GM13977 (cell line): ENCODE results near the gene RPS19BP1.

Source experiments
- DNase-seq: peaks from one replicate; pipeline ENCODE4 v3.0.0; 2012; ENCODE audit warnings: low spot score
- in situ Hi-C: fragments of 300-500 bp; cut with MboI; formaldehyde crosslinking; loops from one replicate; pipeline ENCODE4 v1.12.0; 2022; ENCODE audit warnings: low sequenced_read_pairs, low pct_unique_long_range_greater_than_20kb, mixed read lengths, inconsistent platforms; ENCODE audit not compliant: unreplicated experiment
- TF ChIP-seq, protein P1 (sequence below): IDR thresholded peaks from 2 replicates; pipeline ENCODE4 v1.5.1; 2012; ENCODE audit warnings: mild to moderate bottlenecking, control low read depth; ENCODE audit not compliant: insufficient read depth; ENCODE audit errors: extremely low read depth, missing control alignments

Gene RPS19BP1

DNA sequence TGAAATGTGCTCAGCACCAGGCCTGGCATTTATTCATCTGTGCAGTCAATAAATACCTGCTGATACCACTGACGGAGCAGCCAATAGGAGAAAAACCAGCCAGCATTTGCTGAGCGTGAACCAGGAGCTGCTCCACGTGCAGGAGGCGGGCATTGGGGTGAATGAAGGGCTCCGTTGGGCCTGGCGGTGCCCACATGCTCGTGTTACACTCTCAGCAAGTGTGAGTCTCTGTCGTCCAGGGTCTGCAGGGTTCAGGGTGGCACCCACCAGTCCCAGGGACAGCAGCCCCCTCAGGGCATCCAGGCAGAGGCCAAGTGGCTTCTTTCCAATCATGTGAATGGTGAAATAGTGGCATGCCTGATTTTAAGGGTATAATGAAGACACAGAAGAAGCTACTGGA is 4.2 kb upstream of the RPS19BP1 start:
- DNase-seq, result no peak
- TF ChIP-seq, protein P1, sequence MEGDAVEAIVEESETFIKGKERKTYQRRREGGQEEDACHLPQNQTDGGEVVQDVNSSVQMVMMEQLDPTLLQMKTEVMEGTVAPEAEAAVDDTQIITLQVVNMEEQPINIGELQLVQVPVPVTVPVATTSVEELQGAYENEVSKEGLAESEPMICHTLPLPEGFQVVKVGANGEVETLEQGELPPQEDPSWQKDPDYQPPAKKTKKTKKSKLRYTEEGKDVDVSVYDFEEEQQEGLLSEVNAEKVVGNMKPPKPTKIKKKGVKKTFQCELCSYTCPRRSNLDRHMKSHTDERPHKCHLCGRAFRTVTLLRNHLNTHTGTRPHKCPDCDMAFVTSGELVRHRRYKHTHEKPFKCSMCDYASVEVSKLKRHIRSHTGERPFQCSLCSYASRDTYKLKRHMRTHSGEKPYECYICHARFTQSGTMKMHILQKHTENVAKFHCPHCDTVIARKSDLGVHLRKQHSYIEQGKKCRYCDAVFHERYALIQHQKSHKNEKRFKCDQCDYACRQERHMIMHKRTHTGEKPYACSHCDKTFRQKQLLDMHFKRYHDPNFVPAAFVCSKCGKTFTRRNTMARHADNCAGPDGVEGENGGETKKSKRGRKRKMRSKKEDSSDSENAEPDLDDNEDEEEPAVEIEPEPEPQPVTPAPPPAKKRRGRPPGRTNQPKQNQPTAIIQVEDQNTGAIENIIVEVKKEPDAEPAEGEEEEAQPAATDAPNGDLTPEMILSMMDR, result no peak
- in situ Hi-C loops, result loop anchor here (10.0 kb wide), 2 partner anchors 498 to 818 kb away; no protein-coding TSS in a partner anchor

DNA sequence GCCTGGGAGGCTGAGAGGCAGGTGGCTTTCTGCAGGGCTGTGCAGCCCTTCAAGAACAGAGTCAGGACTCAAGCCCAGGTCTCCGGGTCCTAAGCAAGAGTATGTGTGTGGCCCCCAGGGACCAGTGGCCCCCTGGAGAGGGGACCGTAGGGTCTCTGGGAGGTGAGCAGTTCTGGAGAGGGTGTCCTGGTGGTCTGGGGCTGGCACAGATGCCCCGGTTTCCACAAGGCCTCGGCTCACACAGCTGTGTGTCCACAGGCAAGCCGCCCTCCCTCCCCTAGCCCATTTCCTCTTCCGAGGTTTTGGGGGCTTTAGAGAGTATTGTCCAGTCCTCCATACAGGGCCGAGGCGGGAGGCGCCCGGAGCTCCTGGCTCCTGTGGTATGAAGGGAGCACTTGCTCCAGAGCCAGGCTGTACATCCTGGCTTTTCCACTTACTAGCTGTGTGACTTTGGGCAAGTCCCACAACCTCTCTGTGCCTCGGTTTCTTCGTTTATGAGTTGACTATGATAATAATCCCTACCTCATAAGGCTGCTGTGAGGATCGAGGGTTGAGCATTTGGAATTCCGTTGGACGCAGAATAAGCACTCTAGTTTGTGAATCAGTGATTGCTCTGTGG is 3.4 kb upstream of the RPS19BP1 start:
- TF ChIP-seq, protein P1, result no peak
- no peak for DNase-seq
- in situ Hi-C loops, result loop anchor here (10.0 kb wide), 2 partner anchors 499 to 819 kb away; no protein-coding TSS in a partner anchor

DNA sequence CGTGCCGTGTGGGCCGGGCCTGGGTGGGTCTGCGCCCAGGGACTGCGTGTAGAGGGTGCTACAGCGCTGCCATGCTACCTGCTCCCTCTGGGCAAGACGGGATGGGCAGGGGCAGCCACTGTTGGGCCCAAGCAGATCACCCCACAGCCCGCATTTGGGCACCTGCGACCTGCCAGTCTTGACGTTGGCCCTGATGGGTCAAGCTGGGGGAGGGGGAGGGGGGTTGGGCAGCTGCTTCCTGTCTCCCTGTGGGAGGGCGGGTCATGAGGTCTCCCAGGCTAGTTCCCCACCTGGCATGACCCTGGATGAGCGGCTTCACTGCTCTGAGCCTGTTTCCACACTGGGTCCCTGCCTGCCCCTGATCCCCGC is 2.8 kb upstream of the RPS19BP1 start:
- DNase-seq, result no peak
- TF ChIP-seq, protein P1, result no peak
- in situ Hi-C loops, result loop anchor here (10.0 kb wide), 2 partner anchors 499 to 819 kb away; no protein-coding TSS in a partner anchor

DNA sequence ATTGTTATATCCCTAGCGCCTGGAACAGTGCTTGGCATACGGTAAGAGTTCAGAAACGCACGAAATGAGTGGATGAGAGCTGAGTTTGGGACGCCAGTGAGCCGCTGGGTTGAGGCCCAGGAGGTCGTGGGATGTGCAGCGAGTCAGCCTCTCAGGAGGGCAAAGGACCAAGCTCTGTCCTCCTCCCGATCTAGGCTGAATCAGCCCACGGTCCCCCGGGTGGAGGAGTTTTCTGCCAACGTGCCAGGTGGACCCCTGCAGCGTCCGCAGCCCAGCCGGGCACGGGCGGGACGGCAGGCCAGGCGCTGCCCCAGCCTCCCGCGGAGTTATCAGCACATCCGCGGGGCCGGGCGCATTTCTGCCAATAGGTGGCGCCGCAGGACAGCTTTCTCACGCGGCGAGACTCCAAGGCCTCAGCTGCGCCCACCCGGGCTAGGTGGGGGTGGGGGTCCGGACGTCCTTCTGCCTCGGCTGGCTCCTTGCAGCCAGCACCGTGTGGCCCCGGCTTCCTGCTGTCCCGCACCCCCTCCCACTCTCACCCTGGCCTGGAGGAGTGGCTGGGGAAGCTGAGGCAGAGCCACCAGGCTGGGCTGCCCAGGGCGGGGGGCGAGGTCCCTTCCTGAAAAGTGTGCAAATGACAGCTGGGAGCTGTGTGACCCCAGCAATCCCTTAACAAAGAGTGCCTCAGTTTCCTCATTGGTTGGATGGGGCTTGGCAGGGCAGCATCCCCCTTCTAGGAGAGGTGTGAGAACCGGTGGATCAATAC is 2.2 kb upstream of the RPS19BP1 start:
- in situ Hi-C loops, result loop anchor here (10.0 kb wide), 2 partner anchors 500 to 820 kb away; no protein-coding TSS in a partner anchor
- DNase-seq, result peak; percentile 83
- TF ChIP-seq, protein P1, result peak; percentile 95

DNA sequence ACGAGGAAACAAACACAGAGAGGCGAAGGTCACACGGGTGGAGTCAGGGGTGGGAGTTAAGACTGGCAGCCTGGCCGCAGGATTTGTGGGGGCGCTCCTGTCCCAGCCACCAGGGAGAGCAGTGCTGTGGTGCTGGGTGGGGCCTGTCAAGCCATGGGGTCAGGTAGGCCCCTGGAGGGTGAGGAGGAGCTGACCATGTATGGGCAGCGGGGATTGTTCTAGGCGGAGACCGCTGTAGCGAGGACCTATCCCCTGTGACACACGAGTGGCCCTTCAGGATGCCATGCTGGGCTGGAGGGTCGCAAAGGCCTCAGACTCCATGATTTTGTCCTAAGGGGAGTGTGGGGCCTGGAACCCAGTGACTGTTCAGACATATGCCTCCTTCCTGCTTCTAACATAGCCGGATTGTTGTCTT is 1.6 kb upstream of the RPS19BP1 start:
- TF ChIP-seq, protein P1, result no peak
- no peak for DNase-seq
- in situ Hi-C loops, result loop anchor here (10.0 kb wide), 2 partner anchors 501 to 821 kb away; no protein-coding TSS in a partner anchor

DNA sequence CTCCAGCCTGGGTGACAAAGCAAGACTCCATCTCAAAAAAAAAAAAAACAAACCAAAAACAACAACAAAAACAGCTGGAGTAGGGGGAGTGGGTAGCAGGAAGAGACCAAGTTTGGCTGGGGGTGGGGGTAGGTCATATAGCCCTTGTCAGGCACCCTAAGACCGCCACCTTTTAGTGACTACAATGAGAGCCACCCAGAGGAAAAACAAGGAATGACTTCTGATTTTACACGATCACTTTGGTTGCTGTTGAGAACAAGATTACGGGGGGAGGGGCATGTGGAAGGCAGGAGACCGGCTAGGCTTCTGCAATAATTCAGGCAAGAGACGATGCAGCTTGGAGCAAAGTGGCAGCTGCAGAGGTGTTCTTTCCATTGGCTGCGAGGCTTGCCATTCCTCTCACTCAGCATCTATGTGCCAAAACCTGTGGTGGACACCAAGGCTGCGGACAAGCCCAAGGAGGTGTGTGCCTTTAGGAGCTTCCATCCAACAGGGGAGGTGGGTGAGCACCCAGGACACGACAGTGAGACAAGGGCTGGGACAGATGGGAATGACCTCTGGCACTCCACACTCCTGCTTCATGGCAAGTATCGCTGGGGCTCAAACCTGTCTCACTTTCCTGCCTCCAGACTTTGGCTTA is 1.7 kb downstream of the RPS19BP1 start:
- in situ Hi-C loops, result loop anchor here (10.0 kb wide), 2 partner anchors 504 to 824 kb away; no protein-coding TSS in a partner anchor
- TF ChIP-seq, protein P1, result no peak
- no peak for DNase-seq
